HG02840 (cell line): ENCODE measurements around the gene TMEM232.
"Not testable (repeated sequence)": the region's sequence is repeated elsewhere in the genome, so short reads cannot be mapped to it uniquely, and the experiment has no call there.

ENCODE experiments used
- ATAC-seq: cut with Tn5 transposase; IDR thresholded peaks from one replicate; pipeline ENCODE4 v1.9.1; 2021; ENCODE audit warnings: mild to moderate bottlenecking, moderate library complexity, moderate number of reproducible peaks; ENCODE audit not compliant: unreplicated experiment, low FRiP score

Gene TMEM232

DNA sequence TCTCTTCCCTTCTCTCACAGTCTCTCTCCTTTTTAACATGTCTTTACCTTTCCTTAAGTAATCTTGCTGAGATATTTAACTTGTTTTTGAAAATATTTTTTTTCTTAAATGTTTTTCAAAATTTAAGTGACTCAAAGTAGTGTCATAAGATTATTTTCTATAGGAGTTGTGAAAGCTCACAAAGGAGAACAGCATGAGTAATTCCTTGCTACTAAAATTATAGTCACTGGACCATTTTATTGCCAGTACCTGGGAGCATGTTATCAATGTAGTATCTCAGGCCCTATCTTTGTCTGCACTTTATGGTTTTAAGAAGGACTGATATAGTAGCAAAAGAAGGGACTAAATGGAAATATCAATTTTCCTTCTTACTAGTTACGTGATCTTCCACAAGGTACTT lies 181.9 kb downstream of the TMEM232 start:
- ATAC-seq = no peak

DNA sequence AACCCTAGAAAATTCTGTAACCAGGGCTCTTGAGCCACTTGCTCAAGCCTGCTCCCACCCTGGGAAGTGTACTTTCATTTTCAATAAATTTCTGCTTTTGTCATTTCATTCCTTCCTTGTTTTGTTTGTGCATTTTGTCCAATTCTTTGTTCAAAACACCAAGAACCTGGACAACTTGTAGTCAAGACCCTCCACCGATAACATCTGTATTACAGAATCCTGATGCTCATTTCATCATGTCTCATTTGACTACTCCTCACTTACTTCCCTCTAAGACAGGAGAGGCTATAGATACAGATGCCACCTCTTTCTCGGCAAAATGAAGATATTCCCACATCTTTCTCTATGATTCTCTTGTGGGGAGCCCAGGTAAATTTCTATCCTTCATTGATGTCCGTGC lies 183.5 kb downstream of the TMEM232 start:
- ATAC-seq = no peak

DNA sequence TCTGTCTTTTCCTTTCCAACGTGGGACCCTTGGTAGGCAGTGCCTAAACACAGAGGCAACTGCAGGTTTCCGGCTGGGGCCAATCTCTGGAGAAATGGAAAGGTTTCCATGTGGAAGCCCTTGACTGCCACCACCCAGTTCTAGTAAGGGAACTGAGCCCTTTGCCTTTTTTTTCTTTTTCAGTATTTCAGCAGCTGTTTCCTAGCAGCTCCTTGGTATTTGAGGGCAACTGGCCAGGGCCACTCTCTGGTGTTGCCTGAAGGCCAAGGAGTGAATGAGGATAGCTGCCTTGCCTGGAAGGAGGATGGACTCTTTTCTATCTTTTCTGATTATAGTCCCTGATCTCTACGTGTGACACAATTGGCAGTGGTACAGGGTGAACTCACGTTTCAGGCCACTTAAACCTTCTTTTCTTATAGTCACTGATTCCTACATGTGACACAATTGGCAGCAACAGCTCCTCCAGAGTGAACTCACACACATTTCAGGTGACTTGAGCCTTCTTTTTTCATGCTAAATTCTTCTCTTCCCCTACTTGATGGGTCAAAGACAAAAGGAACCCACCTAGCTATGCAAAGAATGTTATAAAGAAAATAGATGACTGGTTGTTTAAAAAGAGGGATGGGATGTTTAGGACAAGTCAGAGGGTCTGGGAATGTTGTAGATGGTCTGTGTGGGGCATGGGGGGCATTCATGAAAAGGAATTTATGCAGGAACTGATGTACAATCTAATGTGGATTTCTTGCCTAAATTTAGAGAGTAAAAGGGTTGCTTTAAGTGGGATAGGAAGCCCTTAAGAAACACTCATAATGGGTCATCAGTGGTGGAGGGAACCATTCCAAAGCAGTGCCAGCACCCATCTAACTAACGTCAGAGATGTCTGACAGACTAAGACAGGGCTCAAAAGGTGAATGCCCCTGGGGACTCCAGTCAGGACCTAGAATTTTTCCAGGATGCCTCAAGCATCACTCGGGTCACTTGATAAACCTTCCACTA lies 190.1 kb downstream of the TMEM232 start:
- no peak for ATAC-seq

DNA sequence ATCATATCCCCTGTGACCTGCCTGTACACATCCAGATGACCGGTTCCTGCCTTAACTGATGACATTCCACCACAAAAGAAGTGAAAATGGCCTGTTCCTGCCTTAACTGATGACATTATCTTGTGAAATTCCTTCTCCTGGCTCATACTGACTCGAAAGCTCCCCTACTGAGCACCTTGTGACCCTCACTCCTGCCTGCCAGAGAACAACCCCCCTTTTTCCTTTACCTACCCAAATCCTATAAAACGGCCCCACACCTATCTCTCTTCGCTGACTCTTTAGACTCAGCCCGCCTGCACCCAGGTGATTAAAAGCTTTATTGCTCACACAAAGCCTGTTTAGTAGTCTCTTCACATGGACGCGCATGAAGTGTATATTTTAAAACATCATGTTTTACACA lies 191.3 kb downstream of the TMEM232 start:
- ATAC-seq = not testable (repeated sequence)

DNA sequence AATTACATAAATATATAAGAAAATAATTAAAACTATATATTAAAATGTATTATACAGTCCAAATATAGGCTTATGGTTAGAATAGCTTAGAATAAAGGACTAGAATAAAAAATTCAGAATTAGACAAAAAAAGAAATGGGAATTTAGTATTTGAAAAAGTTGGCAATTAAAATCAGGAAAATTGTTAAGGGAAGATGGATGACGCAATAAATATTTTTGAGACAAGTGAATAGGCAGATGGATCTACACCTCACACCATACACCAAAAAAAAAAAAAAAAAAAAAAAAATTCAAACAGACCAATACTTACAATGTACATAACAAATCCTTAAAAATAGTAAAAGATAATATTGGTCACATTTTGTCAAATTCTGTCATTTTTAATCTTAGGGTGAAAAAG lies 200.7 kb downstream of the TMEM232 start:
- no peak for ATAC-seq

DNA sequence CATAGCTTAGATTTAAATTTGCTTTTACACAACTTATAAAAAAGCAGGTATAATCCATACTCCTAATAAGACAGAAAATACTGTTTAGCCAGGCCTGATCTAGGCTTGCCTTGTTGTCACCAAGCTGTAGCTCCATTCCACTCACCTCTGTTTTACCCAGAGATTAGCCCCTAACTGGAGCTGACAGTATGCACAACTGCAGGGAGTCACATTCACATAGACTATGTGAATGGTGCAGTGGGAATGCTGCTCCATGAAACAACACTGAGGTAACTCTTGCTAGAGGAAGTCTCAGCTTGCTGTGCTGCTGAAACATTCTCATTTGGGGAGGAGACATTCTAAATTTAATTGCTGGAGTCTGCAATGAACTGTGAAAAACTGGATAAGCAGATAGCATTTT lies 209.1 kb downstream of the TMEM232 start:
- no peak for ATAC-seq

DNA sequence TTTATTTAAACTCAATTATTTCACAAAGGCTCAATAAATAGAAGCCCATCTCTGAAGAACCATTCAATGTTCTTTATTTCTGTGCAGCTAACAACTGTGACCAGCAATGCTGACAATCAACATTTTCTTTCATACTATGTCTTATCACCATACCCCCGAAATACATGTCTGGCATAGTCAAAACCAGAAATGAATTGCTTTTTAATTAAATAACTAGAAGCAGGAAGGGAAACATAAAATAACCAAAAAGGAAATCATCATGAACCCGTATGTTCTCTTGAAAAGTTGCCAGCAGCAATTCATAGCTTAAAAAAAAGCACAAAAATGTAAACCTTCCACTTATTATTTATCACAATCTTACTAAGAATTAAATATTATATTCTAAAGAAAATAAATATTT lies 212.4 kb downstream of the TMEM232 start:
- ATAC-seq = no peak

DNA sequence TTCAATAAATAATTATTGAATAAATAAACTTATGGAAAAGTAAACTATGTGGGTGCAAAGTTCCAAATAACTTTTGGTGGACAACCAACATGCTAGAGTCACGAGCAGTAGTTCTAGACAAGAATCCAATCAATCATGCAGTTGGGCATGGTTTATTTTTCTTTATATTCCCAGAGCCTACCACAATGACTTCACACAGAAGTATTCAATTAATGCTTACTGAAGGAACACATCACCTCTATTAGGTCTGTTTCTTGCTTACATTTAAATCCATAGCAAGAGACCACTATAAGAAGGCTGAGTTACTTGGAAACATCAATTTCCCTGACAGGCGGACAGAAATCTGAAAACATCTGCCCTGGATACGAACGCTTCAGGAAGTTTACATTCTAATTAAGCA lies 214.2 kb downstream of the TMEM232 start:
- no peak for ATAC-seq

DNA sequence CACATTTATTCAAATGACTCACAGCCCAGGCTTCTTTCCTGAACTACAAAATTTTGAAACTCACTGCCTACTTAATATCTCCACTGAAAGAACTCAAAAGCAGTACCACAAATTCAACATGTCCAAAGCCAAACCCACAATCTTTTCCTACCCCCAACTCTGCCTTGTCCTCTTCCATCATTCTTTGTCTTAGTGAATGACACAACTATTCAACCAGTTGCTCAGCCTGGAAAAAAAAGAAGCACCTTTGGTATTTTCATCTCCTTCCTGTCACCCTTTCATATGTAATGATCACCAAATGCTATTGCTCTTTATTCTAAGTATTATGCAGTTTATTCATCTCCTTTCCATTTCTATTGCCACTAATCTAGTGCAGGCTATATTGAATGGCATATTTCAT lies 216.3 kb downstream of the TMEM232 start:
- ATAC-seq = no peak

DNA sequence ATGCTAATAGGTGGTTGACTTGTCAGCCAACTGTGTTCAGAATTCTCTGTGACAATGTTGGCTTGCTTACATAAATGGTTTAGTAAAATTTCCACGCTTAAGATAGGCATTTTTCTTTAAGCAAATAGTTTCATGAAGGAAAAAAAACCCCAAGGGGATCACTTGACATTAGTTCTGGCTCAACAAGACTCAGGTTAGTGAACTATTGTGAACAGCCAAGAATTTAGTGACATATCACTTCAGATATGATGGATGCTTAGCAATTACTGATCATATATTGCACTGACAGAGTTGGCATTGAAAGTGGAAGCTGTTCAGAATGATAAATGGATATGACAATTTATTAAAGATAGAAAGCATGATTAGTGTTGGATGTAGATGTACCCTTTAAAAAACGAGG lies 218.5 kb downstream of the TMEM232 start:
- ATAC-seq = no peak

DNA sequence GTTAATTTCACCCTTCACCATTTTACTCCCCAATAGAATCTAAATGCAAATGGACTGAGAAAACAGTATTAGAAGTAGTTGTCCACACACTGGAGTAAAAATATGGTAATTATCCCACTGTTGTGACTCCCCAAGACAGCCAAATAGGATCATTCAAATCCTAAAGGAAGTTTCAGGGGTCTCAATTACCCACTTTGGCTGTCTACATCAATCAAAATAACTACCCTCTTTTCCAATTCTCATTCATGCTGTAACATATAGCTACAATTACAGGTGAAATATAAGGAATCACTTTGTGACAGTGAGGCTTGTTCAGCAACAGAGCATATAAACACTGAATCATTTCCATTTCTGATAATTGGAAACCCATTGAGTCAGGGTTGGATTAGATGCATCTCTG lies 220.1 kb downstream of the TMEM232 start:
- ATAC-seq = no peak

DNA sequence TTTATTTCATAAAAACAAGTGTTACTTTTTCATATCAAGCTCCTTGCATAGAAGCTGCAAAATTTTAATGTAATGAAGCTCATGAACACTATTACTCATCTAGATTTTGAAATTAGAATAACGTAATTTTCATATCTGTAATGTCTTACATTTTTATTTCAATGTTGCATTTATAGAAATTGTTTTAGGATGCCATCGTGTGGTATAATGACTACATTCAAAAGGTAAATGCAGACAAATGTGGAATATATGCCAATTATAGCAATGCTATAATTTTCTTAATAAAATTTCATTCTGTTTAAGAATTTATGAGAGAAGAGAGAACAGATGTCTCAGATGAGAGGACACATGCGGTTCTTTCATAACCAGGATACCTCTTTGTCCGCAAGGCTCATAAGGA lies 230.2 kb downstream of the TMEM232 start:
- ATAC-seq = no peak

DNA sequence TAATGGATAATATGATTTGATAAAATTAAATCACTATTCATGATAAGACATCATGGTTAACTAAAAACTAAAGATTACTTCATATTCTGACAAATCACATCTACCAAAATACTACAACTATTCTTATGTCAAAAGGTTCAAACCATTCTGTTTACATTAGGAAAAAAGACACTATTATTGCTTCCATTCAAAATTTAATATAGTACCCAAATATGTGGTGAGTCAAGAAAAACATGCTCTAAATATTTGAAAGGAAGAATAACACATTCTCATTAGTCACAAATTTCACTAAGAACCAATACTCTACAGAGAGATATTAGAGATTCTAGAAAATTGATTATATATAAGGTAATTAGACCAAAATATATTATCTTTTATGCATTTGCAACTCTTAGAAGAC lies 234.0 kb downstream of the TMEM232 start:
- no peak for ATAC-seq

DNA sequence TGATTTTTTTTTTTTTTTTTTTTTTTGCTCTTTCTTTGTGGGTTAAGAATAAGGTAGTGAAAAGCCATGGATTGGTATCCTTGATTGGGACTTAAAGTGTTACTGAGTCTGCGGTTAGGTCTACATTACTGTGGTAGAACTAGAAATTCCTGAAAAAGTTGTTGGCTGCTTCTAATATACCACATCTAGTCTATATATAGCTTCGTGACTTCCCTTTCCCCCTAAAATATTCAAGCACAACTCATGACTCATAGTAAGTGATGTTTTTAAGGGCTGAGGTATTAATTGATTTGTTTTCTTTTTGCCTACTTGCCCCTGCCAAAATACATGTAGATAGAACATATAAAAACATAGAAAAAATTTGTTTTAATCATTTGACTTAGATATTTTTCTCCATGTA lies 247.6 kb downstream of the TMEM232 start:
- ATAC-seq = no peak

DNA sequence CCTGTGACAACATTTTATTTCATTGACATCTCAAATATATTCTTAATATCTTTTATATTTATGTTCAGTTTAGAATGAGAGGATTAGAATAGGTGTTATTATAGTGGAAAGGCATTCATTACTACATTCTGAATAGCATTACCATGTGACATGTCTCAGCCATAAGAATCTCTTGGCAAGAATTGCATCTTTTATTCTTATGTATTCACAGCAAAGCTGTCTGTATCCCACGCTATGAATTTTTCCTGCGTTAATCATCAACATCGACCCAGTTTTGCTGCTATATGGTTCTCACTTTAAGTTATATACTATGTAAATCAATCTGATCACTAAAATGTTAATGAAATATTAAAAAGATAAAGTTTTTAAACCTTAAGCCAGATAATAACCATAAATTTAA lies 248.6 kb downstream of the TMEM232 start:
- ATAC-seq = no peak

DNA sequence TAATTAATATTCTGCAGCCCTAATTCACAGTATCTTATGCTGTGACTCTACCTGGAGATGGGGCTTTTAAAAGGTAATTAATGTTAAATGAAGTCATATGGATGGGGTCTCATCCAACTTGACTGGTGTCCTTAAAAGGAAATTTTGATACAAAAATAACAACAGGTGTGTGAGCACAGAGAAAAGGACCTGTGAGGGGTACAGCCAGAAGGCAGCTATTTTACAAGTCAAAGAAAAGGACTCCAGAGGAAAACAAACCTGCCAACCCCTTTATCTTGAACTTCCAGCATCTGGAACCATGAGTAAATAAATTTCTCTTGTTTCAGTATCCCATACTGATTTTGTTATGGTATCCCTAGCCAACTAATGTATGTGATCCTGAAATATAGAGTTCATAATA lies 250.3 kb downstream of the TMEM232 start:
- ATAC-seq = no peak

DNA sequence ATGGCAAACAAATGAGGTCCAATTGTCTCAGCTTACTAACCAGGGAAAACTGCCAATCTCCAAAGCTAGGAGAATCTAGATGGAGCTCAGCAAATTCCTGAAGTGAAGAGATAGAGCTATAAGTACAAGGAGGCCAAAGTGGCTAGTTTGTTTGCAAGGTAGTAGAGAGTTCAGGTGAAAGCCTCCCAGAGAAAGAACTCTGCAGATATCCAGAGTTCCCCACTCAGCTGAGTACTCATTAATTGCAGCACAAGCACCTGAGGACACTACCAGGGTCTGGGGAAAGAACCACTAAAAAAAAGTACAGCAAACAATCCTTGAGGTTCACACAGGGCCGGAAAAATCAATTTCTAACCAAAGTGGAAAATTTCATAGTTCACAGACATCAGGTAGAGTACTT lies 250.9 kb downstream of the TMEM232 start:
- ATAC-seq = no peak

DNA sequence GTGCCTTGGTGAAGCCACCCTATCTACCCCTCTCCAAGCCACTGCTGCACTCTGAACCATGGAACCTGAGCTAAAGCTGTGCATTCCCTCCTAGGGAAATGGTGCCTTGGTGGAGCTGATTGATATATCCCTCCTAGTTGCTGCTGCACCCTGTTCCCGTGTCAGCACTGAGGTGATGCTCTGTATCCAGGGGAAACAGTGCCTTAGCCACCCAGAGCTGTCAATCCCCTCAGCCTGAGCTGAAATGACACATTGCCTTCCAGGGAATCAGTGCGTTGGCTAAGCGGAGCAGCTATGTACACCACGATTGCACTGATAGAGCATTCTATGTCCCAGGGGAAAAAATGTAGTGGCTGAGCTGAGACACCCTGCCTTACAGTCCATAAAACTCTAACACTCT lies 257.0 kb downstream of the TMEM232 start:
- no peak for ATAC-seq

DNA sequence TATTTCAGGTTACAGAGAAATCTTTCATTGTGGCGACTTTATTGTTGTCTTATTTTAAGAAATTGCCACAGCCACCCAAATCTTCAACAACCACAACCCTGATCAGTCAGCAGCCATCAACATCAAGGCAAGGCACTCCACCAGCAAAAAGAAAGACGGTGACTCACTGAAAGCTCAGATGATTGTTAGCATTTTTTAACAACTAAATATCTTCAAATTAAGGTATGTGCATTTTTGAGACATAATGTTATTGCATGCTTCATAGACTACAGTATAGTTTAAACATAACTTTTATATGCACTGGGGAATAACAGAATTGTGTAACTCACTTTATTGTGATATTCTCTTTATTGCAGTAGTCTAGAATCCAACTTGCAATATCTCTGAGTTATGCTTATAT lies 263.4 kb downstream of the TMEM232 start:
- no peak for ATAC-seq

DNA sequence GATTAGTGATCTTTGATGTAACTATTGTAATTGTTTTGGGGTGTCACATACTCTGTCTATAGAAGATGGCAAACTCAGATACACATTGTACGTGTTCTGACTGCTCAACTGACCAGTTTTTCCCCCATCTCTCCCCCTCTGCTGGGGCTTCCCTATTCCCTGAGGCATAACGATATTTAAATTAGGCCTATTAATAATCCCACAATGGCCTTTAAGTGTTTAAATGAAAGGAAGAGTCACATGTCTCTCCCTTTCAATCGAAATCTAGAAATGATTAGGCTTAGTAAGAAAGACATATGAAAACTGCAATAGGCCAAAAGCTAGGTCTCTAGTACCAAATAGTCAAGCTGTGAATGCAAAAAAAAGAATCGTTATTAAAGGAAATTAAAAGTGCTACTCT lies 265.6 kb downstream of the TMEM232 start:
- ATAC-seq = no peak

DNA sequence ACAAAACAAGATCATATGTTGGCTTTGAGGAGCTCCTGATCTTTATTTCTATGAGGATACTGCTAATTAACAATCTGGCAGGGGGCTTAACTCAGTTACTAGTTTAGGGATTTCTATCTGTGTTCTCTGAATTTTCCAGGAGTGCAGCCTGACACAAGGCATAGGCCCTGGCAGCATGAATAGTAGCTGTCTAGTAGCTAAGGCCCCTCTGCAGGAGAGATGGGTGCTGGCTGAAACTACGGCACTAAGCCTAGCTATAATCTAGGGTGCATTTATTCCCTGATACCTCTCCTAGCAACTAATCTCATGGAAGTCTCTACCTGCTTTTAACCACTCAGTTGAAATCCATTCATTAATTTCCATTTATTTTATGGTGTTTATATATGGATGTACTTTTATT lies 268.2 kb downstream of the TMEM232 start:
- no peak for ATAC-seq

DNA sequence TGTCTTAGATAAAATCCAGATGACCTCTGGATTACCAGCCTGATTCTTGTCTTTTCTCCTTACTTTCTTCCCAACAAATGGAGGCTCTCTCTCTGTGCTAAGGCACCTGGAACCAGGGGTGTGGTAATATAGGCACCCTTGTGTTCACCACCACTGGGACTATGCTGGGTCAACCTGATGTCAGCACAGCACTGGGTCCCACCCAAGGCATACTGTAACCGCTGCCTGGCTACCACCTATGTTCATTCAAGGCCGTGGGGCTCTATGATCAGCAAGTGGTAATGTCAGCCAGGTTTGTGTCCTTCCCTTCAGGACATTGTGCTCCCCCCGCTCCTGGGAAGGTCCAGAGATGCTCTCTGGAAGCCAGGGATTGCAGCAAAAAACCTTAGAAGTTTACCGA lies 283.6 kb downstream of the TMEM232 start:
- ATAC-seq = no peak
